ENCODE measurements around the gene IFT81. TPM values are rescaled to one million over a fixed set of nuclear protein-coding genes. Genes with fewer than 3 reads are reported as not detected.

Gene IFT81
- total RNA-seq, 1 experiment from 2014 or later, result 6.9 TPM

GRCh38 chr12:110266381-110266960 is 142.3 kb downstream of the IFT81 start:
- DNase-seq, result no peak
- Histone ChIP-seq H3K27me3 (no peaks in the 10 kb centered on the region), H3K36me3 (no peaks in the 10 kb centered on the region), H3K9me3 (no peaks in the 10 kb centered on the region), H3K4me3 (no peak overlapping the region)

- DNase-seq, result peak; percentile 92
- no peaks in the 10 kb centered on the region for H3K36me3 ChIP-seq
- H3K4me3 ChIP-seq, result no peak overlapping the region
- H3K9me3 ChIP-seq, result no peaks in the 10 kb centered on the region
- H3K27me3 ChIP-seq, result no peaks in the 10 kb centered on the region
These were observed 142.9 kb downstream of the IFT81 start for GRCh38 chr12:110266980-110267620.

Other genes starting within 250 kb of the IFT81 start
- gene GLTP, start 243.8 kb upstream of the IFT81 start, total RNA-seq (2014; rRNA removed; shearing (Covaris generic); ENCODE audit: low replicate concordance), result 24.0 and 34.2 TPM in 2 replicates
- 3.6 and 4.0 TPM in 2 replicates for gene TCHP, start 224.1 kb upstream of the IFT81 start, total RNA-seq (2014; rRNA removed; shearing (Covaris generic); ENCODE audit: low replicate concordance)
- gene GIT2, start 128.0 kb upstream of the IFT81 start, total RNA-seq (2014; rRNA removed; shearing (Covaris generic); ENCODE audit: low replicate concordance), result 14.5 and 20.7 TPM in 2 replicates
- gene ANKRD13A, start 124.9 kb upstream of the IFT81 start, total RNA-seq (2014; rRNA removed; shearing (Covaris generic); ENCODE audit: low replicate concordance), result 75.0 and 96.8 TPM in 2 replicates
- gene C12orf76, start 75.8 kb upstream of the IFT81 start, total RNA-seq (2014; rRNA removed; shearing (Covaris generic); ENCODE audit: low replicate concordance), result 0.47 and 8.3 TPM in 2 replicates
- 13.3 and 20.4 TPM in 2 replicates for gene ATP2A2, start 156.9 kb downstream of the IFT81 start, total RNA-seq (2014; rRNA removed; shearing (Covaris generic); ENCODE audit: low replicate concordance)

Data from MG63 (cell line).